ENCODE measurements around the gene FREM2.

GRCh38 chr13:38713046-38713445, 26.2 kb downstream of the FREM2 start:
- TF ChIP-seq, protein P1, sequence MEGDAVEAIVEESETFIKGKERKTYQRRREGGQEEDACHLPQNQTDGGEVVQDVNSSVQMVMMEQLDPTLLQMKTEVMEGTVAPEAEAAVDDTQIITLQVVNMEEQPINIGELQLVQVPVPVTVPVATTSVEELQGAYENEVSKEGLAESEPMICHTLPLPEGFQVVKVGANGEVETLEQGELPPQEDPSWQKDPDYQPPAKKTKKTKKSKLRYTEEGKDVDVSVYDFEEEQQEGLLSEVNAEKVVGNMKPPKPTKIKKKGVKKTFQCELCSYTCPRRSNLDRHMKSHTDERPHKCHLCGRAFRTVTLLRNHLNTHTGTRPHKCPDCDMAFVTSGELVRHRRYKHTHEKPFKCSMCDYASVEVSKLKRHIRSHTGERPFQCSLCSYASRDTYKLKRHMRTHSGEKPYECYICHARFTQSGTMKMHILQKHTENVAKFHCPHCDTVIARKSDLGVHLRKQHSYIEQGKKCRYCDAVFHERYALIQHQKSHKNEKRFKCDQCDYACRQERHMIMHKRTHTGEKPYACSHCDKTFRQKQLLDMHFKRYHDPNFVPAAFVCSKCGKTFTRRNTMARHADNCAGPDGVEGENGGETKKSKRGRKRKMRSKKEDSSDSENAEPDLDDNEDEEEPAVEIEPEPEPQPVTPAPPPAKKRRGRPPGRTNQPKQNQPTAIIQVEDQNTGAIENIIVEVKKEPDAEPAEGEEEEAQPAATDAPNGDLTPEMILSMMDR (IDR thresholded peaks at IDR 0.05): no peak
- no peak for TF ChIP-seq POLR2A (IDR thresholded peaks at IDR 0.05)
